Measurements from ENCODE around the gene NDOR1. TPM values are rescaled to one million over a fixed set of nuclear protein-coding genes. Genes with fewer than 3 reads are reported as not detected.

NDOR1 gene
- total RNA-seq, 1 experiment from 2014 or later, result 27.7 TPM

DNA sequence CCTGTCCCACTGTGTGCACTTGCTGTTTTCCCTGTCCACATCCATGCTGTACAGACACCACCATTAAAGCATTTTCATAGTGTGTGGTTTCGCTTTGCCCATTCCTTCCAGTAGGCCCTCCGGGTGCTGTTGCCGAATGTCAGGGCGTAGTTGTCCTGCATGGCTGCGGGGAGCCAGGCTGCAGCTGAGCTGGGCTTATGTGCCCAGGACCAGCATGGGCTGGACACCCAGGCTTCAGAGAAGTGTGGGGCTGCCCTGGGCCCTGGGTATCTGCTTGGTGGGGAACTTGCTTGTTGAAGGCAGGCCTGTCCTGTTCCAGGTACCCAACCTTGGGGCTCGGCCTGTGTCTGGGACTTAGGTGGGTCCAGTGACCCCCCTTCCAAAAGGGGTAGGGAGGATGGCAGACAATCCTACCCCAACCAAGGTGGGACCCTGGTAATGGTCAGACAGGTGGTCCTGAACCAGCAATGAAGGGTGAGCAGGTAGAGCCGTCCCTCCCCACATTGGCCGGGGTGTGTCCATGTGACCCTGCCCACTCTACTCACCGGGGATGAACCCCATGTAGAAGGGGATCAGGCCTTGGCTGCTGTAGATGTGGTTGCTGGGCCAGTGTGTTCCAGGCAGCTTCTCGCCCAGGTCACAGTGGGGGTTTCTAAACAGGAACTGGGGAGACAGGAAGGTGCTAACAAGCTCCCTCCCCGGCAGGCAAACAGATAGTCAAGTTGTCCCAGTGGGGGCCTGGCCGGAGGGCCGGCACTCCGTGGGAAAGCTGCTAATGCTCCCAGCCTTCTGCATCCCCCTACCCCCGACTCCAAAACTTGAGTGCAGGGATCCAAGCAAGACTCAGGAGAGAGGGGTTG lies 38.4 kb downstream of the NDOR1 start:
- H3K27me3 ChIP-seq (ENCODE audit: insufficient read depth, low read depth), result no peaks in the 10 kb centered on the region
- peaks cover 40% of the 10 kb centered on the region for H3F3A ChIP-seq (ENCODE audit: insufficient read depth, low read depth)
- TF ChIP-seq, protein P1, sequence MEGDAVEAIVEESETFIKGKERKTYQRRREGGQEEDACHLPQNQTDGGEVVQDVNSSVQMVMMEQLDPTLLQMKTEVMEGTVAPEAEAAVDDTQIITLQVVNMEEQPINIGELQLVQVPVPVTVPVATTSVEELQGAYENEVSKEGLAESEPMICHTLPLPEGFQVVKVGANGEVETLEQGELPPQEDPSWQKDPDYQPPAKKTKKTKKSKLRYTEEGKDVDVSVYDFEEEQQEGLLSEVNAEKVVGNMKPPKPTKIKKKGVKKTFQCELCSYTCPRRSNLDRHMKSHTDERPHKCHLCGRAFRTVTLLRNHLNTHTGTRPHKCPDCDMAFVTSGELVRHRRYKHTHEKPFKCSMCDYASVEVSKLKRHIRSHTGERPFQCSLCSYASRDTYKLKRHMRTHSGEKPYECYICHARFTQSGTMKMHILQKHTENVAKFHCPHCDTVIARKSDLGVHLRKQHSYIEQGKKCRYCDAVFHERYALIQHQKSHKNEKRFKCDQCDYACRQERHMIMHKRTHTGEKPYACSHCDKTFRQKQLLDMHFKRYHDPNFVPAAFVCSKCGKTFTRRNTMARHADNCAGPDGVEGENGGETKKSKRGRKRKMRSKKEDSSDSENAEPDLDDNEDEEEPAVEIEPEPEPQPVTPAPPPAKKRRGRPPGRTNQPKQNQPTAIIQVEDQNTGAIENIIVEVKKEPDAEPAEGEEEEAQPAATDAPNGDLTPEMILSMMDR (conservative IDR thresholded peaks at IDR 0.05), result no peak
- TF ChIP-seq EZH2 (IDR thresholded peaks at IDR 0.05; ENCODE audit: low read depth), result no peak
- peaks cover 38% of the 10 kb centered on the region for H3K79me2 ChIP-seq (ENCODE audit: low read depth)
- BruUV-seq (replicated peaks), result no TSS peak
- peaks cover 21% of the 10 kb centered on the region; the same call in 1 of the 2 replicates for H3K36me3 ChIP-seq (ENCODE audit: low read depth)
- peak overlapping the region; percentile 99; the same call in 1 of the 2 replicates for H3K4me2 ChIP-seq
- ChIA-PET CTCF (no interaction called here), POLR2A (ENCODE audit: unreplicated experiment) (interaction anchor here (0.5 to 1.1 kb wide), 3 partner anchors 10 to 113 kb away, joined by 3 to 5 read pairs (median 3); no protein-coding TSS in a partner anchor)
- peaks cover 25% of the 10 kb centered on the region for H3K4me1 ChIP-seq (replicated peaks; ENCODE audit: insufficient read depth)
- intact Hi-C loops (cut with micrococcal nuclease; ENCODE audit: unreplicated experiment), result loop anchor here (1.0 to 5.0 kb wide), 3 partner anchors 22 to 452 kb away; partner anchors contain the start of genes RNF208 and TMEM141
- H3K27ac ChIP-seq, result no peak overlapping the region
- no peak overlapping the region for H3K4me3 ChIP-seq
- H2AFZ ChIP-seq, result no peak overlapping the region
- H3K9me2 ChIP-seq (ENCODE audit: insufficient read depth), result no peaks in the 10 kb centered on the region
- peaks cover 29% of the 10 kb centered on the region for H4K20me1 ChIP-seq (ENCODE audit: insufficient read depth)
- no peak for DNase-seq
- H3K9me3 ChIP-seq (ENCODE audit: insufficient read depth, low read depth), result no peaks in the 10 kb centered on the region

DNA sequence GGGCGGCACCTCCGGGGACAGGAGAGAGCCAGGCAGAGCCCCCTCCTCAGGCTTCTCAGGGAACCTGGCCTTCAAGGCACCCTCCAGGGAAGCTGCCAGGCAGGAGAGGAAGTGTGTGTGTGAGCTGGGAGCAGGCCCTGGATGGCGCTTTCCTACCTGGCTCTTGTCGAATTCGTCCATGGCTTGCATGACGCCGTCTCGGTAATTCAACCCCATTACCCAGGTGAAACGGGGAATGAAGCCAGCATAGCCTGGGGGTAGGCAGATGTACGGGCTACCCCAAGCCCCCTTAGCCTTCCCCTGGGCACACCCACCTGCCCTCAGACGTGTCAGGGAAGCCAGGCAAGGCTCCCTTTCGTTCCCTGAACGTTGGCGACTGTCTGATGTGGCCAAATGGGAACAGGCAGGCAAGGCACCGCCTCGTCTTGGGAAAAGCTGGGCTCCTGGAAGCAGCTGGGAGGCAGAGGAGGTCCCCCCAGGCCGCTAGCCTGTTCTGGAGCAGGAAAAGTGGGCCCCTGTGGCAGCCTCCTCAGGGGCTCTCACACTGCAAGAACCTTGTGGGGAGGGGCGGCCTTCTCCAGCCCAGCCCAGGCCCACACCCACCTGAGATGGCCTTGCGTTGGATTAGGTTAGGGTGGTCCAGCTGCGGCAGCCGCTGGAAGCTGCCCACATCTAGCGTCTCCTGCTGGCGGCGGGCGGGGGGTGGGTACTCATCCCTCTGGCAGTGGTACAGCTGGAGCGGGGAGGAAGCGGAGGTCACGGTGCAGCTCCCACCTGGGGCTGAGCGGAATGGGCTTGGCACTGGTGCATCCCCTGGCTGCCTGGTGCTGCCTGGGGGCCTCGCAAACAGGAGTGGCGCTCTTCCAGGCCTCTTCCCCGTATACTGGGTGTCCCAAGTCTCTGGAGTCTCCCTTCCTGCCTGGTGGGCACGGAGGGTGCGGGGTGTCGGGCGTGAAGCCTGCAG lies 39.3 kb downstream of the NDOR1 start:
- Histone ChIP-seq H3K27me3 (ENCODE audit: insufficient read depth, low read depth) (no peaks in the 10 kb centered on the region), H3K4me1 (replicated peaks; ENCODE audit: insufficient read depth) (peaks cover 15% of the 10 kb centered on the region), H3F3A (ENCODE audit: insufficient read depth, low read depth) (peaks cover 42% of the 10 kb centered on the region), H3K4me3 (no peak overlapping the region), H3K4me2 (no peak overlapping the region), H3K36me3 (ENCODE audit: low read depth) (peaks cover 21% of the 10 kb centered on the region; the same call in 1 of the 2 replicates), H3K79me2 (ENCODE audit: low read depth) (peaks cover 29% of the 10 kb centered on the region), H2AFZ (no peak overlapping the region), H4K20me1 (ENCODE audit: insufficient read depth) (peaks cover 29% of the 10 kb centered on the region), H3K27ac (no peak overlapping the region), H3K9me2 (ENCODE audit: insufficient read depth) (no peaks in the 10 kb centered on the region), H3K9me3 (ENCODE audit: insufficient read depth, low read depth) (no peaks in the 10 kb centered on the region)
- TF ChIP-seq EZH2 (IDR thresholded peaks at IDR 0.05; ENCODE audit: low read depth), result no peak
- TF ChIP-seq, protein P1 (conservative IDR thresholded peaks at IDR 0.05), result no peak
- BruUV-seq (replicated peaks), result no TSS peak
- intact Hi-C loops (cut with micrococcal nuclease; ENCODE audit: unreplicated experiment), result loop anchor here (5.0 kb wide), 2 partner anchors 368 to 452 kb away; partner anchors contain the start of gene TMEM141
- ChIA-PET CTCF (no interaction called here), POLR2A (ENCODE audit: unreplicated experiment) (interaction anchor here (1.1 kb wide), 1 partner anchor 10 kb away, joined by 5 read pairs; no protein-coding TSS in a partner anchor)
- DNase-seq, result no peak
